Stimulated activated CD4-positive, alpha-beta T cell treated with anti-CD3 and anti-CD28 coated beads, TNF-alpha, amount 100 ng/mL, for 48 hours (primary cell): ENCODE measurements around the gene DNAH14.
A peak's percentile ranks its signal among the peaks of the same experiment; 100 is the strongest.
"Not testable (repeated sequence)": the region's sequence is repeated elsewhere in the genome, so short reads cannot be mapped to it uniquely, and the experiment has no call there.

ENCODE experiments used
- DNase-seq, 3 donors: peaks; one replicate each; pipeline ENCODE4 v3.0.0-alpha.2; 2020; ENCODE audit warnings: low read depth in 3 of 3

The DNAH14 gene

GRCh38 chr1:224929335-224930237 lies at the start of gene DNAH14:
TSS of gene DNAH14 (plus strand) at chr1:224929675. CDS start at chr1:224952703, 23,028 bp downstream.
- peak in 1 of 3 donors; percentile 1 for DNase-seq

- no peak for DNase-seq
Measured at GRCh38 chr1:224880593-224881307, 48.7 kb upstream of the DNAH14 start.

GRCh38 chr1:224881308-224881692 lies 48.2 kb upstream of the DNAH14 start:
- not testable (repeated sequence) for DNase-seq

- no peak for DNase-seq
Measured at GRCh38 chr1:224881762-224882211, 47.7 kb upstream of the DNAH14 start.

GRCh38 chr1:224882264-224882663 lies 47.2 kb upstream of the DNAH14 start:
- DNase-seq, result no peak

- no peak for DNase-seq
Measured at GRCh38 chr1:224883091-224883490, 46.4 kb upstream of the DNAH14 start.

GRCh38 chr1:224884361-224884801 lies 45.1 kb upstream of the DNAH14 start:
- DNase-seq, result no peak

- DNase-seq, result not testable (repeated sequence)
Measured at GRCh38 chr1:224885376-224885775, 44.1 kb upstream of the DNAH14 start.

- DNase-seq, result no peak
Measured at GRCh38 chr1:224894915-224895314, 34.6 kb upstream of the DNAH14 start.

- DNase-seq, result no peak
Measured at GRCh38 chr1:224896130-224896781, 33.2 kb upstream of the DNAH14 start.

- DNase-seq, result no peak
Measured at GRCh38 chr1:224897529-224898327, 31.7 kb upstream of the DNAH14 start.

GRCh38 chr1:224898937-224899336 lies 30.5 kb upstream of the DNAH14 start:
- no peak for DNase-seq

GRCh38 chr1:224900062-224900630 lies 29.3 kb upstream of the DNAH14 start:
- no peak for DNase-seq

GRCh38 chr1:224901087-224901810 lies 28.2 kb upstream of the DNAH14 start:
- no peak for DNase-seq

GRCh38 chr1:224903955-224904354 lies 25.5 kb upstream of the DNAH14 start:
- no peak for DNase-seq

GRCh38 chr1:224906340-224906739 lies 23.1 kb upstream of the DNAH14 start:
- no peak for DNase-seq

- DNase-seq, result no peak
Measured at GRCh38 chr1:224911217-224911616, 18.3 kb upstream of the DNAH14 start.

GRCh38 chr1:224914292-224914900 lies 15.1 kb upstream of the DNAH14 start:
- no peak for DNase-seq

GRCh38 chr1:224919508-224919907 lies 10.0 kb upstream of the DNAH14 start:
- no peak for DNase-seq

GRCh38 chr1:224920930-224921329 lies 8.5 kb upstream of the DNAH14 start:
- no peak for DNase-seq
